ENCODE results near the gene GAPDH.

DNA sequence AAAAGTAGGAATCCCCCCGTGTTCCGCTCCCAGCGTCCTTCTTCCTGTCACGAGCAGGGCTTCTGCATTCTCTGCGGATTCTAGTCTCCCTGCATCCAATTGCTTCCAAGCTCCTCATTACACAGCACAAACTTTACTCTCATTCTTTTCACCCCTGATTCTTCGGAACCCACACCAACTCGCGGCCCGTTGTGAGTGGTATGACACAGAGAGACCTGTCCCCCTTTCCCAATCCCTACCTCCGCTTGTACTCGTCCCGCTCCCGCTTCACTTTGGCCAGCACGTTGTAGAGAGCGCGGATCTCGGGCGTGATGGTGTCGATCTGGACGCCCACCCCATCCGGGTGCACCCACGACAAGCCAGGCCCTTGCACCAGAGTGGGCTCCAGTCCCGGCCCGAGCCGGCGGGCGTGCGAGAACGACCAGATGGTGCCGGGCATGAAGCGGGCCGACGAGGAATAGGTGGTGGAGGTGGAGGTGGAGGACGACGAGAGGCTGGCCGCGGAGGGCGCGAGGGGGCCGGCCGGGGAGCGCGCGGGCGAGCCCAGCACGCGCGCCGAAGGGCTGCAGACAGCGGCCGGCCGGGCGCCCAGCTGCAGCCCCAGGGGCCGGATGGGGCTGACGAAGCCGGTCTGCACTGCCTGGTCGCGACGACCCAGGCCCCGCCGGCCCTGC lies 20.8 kb downstream of the GAPDH start:
- TF ChIP-seq, protein P1, sequence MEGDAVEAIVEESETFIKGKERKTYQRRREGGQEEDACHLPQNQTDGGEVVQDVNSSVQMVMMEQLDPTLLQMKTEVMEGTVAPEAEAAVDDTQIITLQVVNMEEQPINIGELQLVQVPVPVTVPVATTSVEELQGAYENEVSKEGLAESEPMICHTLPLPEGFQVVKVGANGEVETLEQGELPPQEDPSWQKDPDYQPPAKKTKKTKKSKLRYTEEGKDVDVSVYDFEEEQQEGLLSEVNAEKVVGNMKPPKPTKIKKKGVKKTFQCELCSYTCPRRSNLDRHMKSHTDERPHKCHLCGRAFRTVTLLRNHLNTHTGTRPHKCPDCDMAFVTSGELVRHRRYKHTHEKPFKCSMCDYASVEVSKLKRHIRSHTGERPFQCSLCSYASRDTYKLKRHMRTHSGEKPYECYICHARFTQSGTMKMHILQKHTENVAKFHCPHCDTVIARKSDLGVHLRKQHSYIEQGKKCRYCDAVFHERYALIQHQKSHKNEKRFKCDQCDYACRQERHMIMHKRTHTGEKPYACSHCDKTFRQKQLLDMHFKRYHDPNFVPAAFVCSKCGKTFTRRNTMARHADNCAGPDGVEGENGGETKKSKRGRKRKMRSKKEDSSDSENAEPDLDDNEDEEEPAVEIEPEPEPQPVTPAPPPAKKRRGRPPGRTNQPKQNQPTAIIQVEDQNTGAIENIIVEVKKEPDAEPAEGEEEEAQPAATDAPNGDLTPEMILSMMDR (IDR thresholded peaks at IDR 0.05) = no peak
- TF ChIP-seq, protein P2, sequence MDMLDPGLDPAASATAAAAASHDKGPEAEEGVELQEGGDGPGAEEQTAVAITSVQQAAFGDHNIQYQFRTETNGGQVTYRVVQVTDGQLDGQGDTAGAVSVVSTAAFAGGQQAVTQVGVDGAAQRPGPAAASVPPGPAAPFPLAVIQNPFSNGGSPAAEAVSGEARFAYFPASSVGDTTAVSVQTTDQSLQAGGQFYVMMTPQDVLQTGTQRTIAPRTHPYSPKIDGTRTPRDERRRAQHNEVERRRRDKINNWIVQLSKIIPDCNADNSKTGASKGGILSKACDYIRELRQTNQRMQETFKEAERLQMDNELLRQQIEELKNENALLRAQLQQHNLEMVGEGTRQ (CRISPR knock-in tag; IDR thresholded peaks at IDR 0.05) = no peak
- TF ChIP-seq, protein P3, sequence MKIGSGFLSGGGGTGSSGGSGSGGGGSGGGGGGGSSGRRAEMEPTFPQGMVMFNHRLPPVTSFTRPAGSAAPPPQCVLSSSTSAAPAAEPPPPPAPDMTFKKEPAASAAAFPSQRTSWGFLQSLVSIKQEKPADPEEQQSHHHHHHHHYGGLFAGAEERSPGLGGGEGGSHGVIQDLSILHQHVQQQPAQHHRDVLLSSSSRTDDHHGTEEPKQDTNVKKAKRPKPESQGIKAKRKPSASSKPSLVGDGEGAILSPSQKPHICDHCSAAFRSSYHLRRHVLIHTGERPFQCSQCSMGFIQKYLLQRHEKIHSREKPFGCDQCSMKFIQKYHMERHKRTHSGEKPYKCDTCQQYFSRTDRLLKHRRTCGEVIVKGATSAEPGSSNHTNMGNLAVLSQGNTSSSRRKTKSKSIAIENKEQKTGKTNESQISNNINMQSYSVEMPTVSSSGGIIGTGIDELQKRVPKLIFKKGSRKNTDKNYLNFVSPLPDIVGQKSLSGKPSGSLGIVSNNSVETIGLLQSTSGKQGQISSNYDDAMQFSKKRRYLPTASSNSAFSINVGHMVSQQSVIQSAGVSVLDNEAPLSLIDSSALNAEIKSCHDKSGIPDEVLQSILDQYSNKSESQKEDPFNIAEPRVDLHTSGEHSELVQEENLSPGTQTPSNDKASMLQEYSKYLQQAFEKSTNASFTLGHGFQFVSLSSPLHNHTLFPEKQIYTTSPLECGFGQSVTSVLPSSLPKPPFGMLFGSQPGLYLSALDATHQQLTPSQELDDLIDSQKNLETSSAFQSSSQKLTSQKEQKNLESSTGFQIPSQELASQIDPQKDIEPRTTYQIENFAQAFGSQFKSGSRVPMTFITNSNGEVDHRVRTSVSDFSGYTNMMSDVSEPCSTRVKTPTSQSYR (CRISPR knock-in tag; IDR thresholded peaks at IDR 0.05) = no peak
- TF ChIP-seq CBFB (CRISPR knock-in tag; IDR thresholded peaks at IDR 0.05; ENCODE audit: low read depth) (peak; percentile 15; the same call in 1 of the 2 replicates), ZNF121 (CRISPR knock-in tag; IDR thresholded peaks at IDR 0.05) (no peak), HMGA2 (CRISPR knock-in tag; IDR thresholded peaks at IDR 0.05) (no peak), JUN (CRISPR knock-in tag; IDR thresholded peaks at IDR 0.05) (no peak), CREB1 (CRISPR knock-in tag; IDR thresholded peaks at IDR 0.05) (no peak), NFE2L1 (CRISPR knock-in tag; IDR thresholded peaks at IDR 0.05) (no peak), NR3C1 (CRISPR knock-in tag; conservative IDR thresholded peaks at IDR 0.05; ENCODE audit: low read depth) (no peak), ESRRA (CRISPR knock-in tag; IDR thresholded peaks at IDR 0.05; ENCODE audit: borderline replicate concordance) (no peak), ZNF396 (CRISPR knock-in tag; IDR thresholded peaks at IDR 0.05; ENCODE audit: borderline replicate concordance) (no peak)
- TF ChIP-seq, protein P4, sequence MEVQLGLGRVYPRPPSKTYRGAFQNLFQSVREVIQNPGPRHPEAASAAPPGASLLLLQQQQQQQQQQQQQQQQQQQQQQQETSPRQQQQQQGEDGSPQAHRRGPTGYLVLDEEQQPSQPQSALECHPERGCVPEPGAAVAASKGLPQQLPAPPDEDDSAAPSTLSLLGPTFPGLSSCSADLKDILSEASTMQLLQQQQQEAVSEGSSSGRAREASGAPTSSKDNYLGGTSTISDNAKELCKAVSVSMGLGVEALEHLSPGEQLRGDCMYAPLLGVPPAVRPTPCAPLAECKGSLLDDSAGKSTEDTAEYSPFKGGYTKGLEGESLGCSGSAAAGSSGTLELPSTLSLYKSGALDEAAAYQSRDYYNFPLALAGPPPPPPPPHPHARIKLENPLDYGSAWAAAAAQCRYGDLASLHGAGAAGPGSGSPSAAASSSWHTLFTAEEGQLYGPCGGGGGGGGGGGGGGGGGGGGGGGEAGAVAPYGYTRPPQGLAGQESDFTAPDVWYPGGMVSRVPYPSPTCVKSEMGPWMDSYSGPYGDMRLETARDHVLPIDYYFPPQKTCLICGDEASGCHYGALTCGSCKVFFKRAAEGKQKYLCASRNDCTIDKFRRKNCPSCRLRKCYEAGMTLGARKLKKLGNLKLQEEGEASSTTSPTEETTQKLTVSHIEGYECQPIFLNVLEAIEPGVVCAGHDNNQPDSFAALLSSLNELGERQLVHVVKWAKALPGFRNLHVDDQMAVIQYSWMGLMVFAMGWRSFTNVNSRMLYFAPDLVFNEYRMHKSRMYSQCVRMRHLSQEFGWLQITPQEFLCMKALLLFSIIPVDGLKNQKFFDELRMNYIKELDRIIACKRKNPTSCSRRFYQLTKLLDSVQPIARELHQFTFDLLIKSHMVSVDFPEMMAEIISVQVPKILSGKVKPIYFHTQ (CRISPR knock-in tag; IDR thresholded peaks at IDR 0.05) = no peak
